ENCODE measurements around the gene C17orf107. TPM values are rescaled to one million over a fixed set of nuclear protein-coding genes. Genes with fewer than 3 reads are reported as not detected.

C17orf107 gene
- total and polyA plus RNA-seq, 12 donors = 0.42 to 4.2 (median 1.1) TPM

- Histone ChIP-seq H3K9me3 (replicated peaks in 1 of 3) (no peaks in the 10 kb centered on the region), H3K27me3 (no peaks in the 10 kb centered on the region), H3K4me3 (no peak overlapping the region), H3K4me1 (replicated peaks in 1 of 2) (peaks cover 5 to 11% of the 10 kb centered on the region in 2 donors), H3K36me3 (replicated peaks in 1 of 2) (peaks cover 0 to 28% of the 10 kb centered on the region in 2 donors), H3K27ac (no peak overlapping the region)
- WGBS, 4 donors = 50 to 84% (median 78%) methylated on average over 5 of the region's 5 CpGs
- TF ChIP-seq CTCF (IDR thresholded peaks at IDR 0.05) = no peak
- no peak for TF ChIP-seq POLR2A (IDR thresholded peaks at IDR 0.05)
- intact Hi-C loops (cut with DNase I) = no loop called here
- no peak for DNase-seq
Measured at GRCh38 chr17:4877089-4877488, 22.2 kb upstream of the C17orf107 start.

- intact Hi-C loops (cut with DNase I) = no loop called here
Measured at GRCh38 chr17:4879601-4880000, 19.7 kb upstream of the C17orf107 start.

GRCh38 chr17:4880857-4881256 lies 18.5 kb upstream of the C17orf107 start:
- WGBS, 4 donors = 72 to 76% (median 74%) methylated on average over 15 of the region's 15 CpGs
- Histone ChIP-seq H3K4me3 (no peak overlapping the region), H3K27me3 (no peaks in the 10 kb centered on the region), H3K27ac (peak overlapping the region in 1 of 5 donors; percentile 49), H3K36me3 (replicated peaks in 1 of 2) (peaks cover 0 to 46% of the 10 kb centered on the region in 2 donors), H3K4me1 (replicated peaks in 1 of 2) (no peaks in the 10 kb centered on the region), H3K9me3 (replicated peaks in 1 of 3) (no peaks in the 10 kb centered on the region)
- TF ChIP-seq POLR2A (IDR thresholded peaks at IDR 0.05) (no peak), CTCF (IDR thresholded peaks at IDR 0.05) (no peak)
- no peak for DNase-seq
- intact Hi-C loops (cut with DNase I) = loop anchor here in 1 of 2 donors (5.0 kb wide), 1 partner anchor 74 kb away; the partner anchor contains the start of gene PLD2

More at GRCh38 chr17:4879601-4880000, 19.7 kb upstream of the C17orf107 start:
- Histone ChIP-seq H3K4me1 (replicated peaks in 1 of 2) (no peaks in the 10 kb centered on the region), H3K4me3 (no peak overlapping the region), H3K27me3 (no peaks in the 10 kb centered on the region), H3K9me3 (replicated peaks in 1 of 3) (no peaks in the 10 kb centered on the region), H3K36me3 (replicated peaks in 1 of 2) (peaks cover 0 to 34% of the 10 kb centered on the region in 2 donors), H3K27ac (no peak overlapping the region)
- DNase-seq = no peak
- TF ChIP-seq CTCF (IDR thresholded peaks at IDR 0.05) (no peak), POLR2A (IDR thresholded peaks at IDR 0.05) (no peak)
- WGBS, 4 donors = 62 to 80% (median 73%) methylated on average over 3 to 4 of the region's 4 CpGs

GRCh38 chr17:4881761-4882555 lies 17.4 kb upstream of the C17orf107 start:
- intact Hi-C loops (cut with DNase I) = loop anchor here in 1 of 2 donors (5.0 kb wide), 1 partner anchor 75 kb away; the partner anchor contains the start of gene PLD2
- TF ChIP-seq CTCF (IDR thresholded peaks at IDR 0.05) (peak; percentile 67 to 83 (median 74)), POLR2A (IDR thresholded peaks at IDR 0.05) (no peak)

More at GRCh38 chr17:4881761-4882555, 17.4 kb upstream of the C17orf107 start:
- peaks cover 0 to 57% of the 10 kb centered on the region in 2 donors for H3K36me3 ChIP-seq (replicated peaks in 1 of 2)
- DNase-seq = peak in 6 of 7 donors; percentile 47 to 73 (median 62)
- no peaks in the 10 kb centered on the region for H3K4me1 ChIP-seq (replicated peaks in 1 of 2)
- H3K4me3 ChIP-seq = no peak overlapping the region
- H3K27me3 ChIP-seq = no peaks in the 10 kb centered on the region
- peak overlapping the region in 1 of 5 donors; percentile 8 for H3K27ac ChIP-seq
- WGBS, 4 donors = 29 to 40% (median 35%) methylated on average over 9 of the region's 9 CpGs
- H3K9me3 ChIP-seq (replicated peaks in 1 of 3) = no peaks in the 10 kb centered on the region
